ENCODE data around the gene MPRIP. TPM values are rescaled to one million over a fixed set of nuclear protein-coding genes. Genes with fewer than 3 reads are reported as not detected.
A peak's percentile ranks its signal among the peaks of the same experiment; 100 is the strongest.
"Not testable (repeated sequence)": the region's sequence is repeated elsewhere in the genome, so short reads cannot be mapped to it uniquely, and the experiment has no call there.

MPRIP gene
- total RNA-seq, 1 experiment from 2014 or later, result 258 TPM

DNA sequence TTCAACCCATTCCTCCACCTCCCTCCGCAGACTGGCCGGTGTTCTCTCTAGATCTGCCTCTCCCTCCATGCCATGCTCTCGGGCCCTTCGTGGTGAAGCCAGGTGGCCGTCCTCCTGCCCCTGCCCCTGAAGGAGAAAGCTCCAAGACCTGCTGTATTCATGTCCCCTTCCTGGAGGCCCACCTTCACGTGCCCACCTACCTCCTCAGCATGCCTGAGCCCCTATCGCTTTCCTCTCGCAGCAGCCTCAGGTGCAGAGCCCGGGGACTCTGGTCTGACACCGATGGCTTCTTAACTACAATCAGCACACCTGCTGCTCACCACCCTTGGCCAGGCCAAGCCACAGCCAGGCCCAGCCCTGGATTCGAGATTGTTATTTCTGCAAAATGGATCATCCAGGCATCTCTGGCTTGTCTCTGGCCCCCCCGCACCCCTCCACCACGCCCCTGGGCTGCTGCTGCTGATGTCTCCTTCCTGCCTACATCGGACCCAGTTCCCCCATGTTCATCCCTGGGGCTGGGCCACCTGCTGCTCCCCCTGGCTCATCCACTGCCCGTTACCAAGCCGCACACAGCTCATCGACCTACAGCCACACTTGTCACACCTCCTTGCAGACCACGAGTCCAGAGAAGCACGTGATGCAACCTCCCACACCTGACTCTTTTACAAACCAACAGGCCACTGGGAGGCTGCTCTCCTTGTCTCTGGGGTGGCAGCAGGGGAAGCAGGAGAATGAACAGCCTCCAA is 37.8 kb upstream of the MPRIP start (continued):
- TF ChIP-seq, protein P1, sequence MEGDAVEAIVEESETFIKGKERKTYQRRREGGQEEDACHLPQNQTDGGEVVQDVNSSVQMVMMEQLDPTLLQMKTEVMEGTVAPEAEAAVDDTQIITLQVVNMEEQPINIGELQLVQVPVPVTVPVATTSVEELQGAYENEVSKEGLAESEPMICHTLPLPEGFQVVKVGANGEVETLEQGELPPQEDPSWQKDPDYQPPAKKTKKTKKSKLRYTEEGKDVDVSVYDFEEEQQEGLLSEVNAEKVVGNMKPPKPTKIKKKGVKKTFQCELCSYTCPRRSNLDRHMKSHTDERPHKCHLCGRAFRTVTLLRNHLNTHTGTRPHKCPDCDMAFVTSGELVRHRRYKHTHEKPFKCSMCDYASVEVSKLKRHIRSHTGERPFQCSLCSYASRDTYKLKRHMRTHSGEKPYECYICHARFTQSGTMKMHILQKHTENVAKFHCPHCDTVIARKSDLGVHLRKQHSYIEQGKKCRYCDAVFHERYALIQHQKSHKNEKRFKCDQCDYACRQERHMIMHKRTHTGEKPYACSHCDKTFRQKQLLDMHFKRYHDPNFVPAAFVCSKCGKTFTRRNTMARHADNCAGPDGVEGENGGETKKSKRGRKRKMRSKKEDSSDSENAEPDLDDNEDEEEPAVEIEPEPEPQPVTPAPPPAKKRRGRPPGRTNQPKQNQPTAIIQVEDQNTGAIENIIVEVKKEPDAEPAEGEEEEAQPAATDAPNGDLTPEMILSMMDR (IDR thresholded peaks at IDR 0.05 in 2 of 3, conservative IDR thresholded peaks at IDR 0.05 in 1 of 3; ENCODE audit: borderline replicate concordance in 1 of 3, insufficient read depth in 1 of 3, low read depth in 2 of 3, low read length in 2 of 3), result no peak
- TF ChIP-seq EZH2 (IDR thresholded peaks at IDR 0.05), result no peak
- TF ChIP-seq SIN3A (IDR thresholded peaks at IDR 0.05; ENCODE audit: low read depth), result no peak

DNA sequence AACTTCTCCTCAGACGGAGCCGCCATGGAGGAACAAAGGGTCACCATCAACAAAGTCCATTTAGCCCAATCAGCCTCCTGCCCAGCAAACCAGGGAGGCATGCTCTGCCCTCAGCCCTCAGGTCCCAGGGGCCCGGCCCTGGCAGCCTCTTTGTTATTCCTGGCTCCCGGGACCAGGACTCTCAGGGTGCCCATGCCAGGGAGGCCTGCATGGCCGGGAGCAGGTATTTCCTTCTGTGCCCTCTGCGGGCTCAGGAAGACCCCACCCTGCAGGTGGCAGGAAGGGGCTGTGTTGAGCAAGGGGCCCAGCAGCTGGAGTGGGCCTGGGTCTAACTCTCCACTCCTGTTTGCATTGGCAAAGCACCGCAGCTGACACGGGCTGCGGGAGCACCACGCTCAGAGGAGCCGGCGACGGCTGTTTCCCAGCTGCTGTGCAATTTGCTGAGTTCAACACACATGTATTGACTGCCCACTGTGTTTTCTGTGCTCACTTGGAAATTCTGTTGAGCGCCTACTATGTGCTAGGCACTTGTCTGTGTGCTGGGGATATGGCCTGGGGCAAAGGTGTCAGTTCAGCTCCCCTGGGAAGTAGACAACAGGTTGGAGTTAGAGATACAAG is 37.2 kb upstream of the MPRIP start:
- CTCF ChIA-PET; H3K36me3 ChIP-seq (ENCODE audit: control insufficient read depth in 1 of 2, insufficient read depth in 2 of 2, low read length in 2 of 2); H4K20me1 ChIP-seq (ENCODE audit: insufficient read depth); BruUV-seq (replicated peaks); H3K79me2 ChIP-seq (ENCODE audit: insufficient read depth, low read length); H3K4me3 ChIP-seq (replicated peaks in 1 of 2; ENCODE audit: low read depth in 1 of 2, low read length in 2 of 2); RAD21 ChIA-PET (ENCODE audit: low non-redundant PET in 1 of 2, low total read pairs in 2 of 2, uncharacterized antibody in 2 of 2, unreplicated experiment in 2 of 2); H3K27ac ChIP-seq (ENCODE audit: low read depth, low read length); ATAC-seq; H3K9me2 ChIP-seq (ENCODE audit: insufficient read depth); POLR2A ChIA-PET; H3K4me2 ChIP-seq (ENCODE audit: low read length); H3K9ac ChIP-seq (ENCODE audit: low read length); H3K27me3 ChIP-seq (ENCODE audit: insufficient read depth, low read length); H2AFZ ChIP-seq (ENCODE audit: low read depth, low read length, poor library complexity, severe bottlenecking); DNase-seq (ENCODE audit: low read depth, low spot score); H3K9me3 ChIP-seq (ENCODE audit: control insufficient read depth in 1 of 2, insufficient read depth in 1 of 2, low read depth in 1 of 2, low read length in 2 of 2): not testable (repeated sequence)
- intact Hi-C loops (cut with micrococcal nuclease), result loop anchor here (5.0 to 10.0 kb wide), 2 partner anchors 567 to 640 kb away; no protein-coding TSS in a partner anchor
- H3K4me1 ChIP-seq (ENCODE audit: control insufficient read depth in 1 of 2, insufficient read depth in 2 of 2, low read length in 2 of 2), result peaks cover 13 to 29% of the 10 kb centered on the region in 2 experiments

DNA sequence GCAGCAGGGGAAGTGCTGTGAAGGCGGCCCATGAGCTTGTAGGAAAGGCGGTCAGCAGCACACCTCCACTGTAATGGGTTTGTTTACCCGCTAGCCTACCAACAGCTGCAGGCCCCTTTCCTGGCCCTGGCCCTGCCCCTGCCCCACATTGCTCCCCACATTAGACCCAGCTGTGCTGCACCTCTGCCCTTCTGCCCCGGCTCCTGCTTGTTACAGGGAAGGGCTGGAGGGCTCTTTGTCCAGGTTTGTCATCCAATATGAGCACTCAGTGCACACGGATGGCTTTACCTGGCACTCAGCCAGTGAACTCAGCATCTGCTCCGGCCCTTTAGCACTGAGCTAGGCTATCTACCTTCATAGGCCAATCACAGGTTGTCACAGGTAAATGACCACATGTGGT is 34.4 kb upstream of the MPRIP start:
- H4K20me1 ChIP-seq (ENCODE audit: insufficient read depth); H3K36me3 ChIP-seq (ENCODE audit: control insufficient read depth in 1 of 2, insufficient read depth in 2 of 2, low read length in 2 of 2); H3K79me2 ChIP-seq (ENCODE audit: insufficient read depth, low read length); RAD21 ChIA-PET (ENCODE audit: low non-redundant PET in 1 of 2, low total read pairs in 2 of 2, uncharacterized antibody in 2 of 2, unreplicated experiment in 2 of 2); H3K27ac ChIP-seq (ENCODE audit: low read depth, low read length); DNase-seq (ENCODE audit: low read depth, low spot score); BruUV-seq (replicated peaks); ATAC-seq; H3K4me3 ChIP-seq (replicated peaks in 1 of 2; ENCODE audit: low read depth in 1 of 2, low read length in 2 of 2); CTCF ChIA-PET; H3K9me2 ChIP-seq (ENCODE audit: insufficient read depth); POLR2A ChIA-PET; H3K4me2 ChIP-seq (ENCODE audit: low read length); H3K9me3 ChIP-seq (ENCODE audit: control insufficient read depth in 1 of 2, insufficient read depth in 1 of 2, low read depth in 1 of 2, low read length in 2 of 2); H3K27me3 ChIP-seq (ENCODE audit: insufficient read depth, low read length); H2AFZ ChIP-seq (ENCODE audit: low read depth, low read length, poor library complexity, severe bottlenecking); H3K9ac ChIP-seq (ENCODE audit: low read length): not testable (repeated sequence)
- intact Hi-C loops (cut with micrococcal nuclease), result loop anchor here (10.0 kb wide), 1 partner anchor 637 kb away; no protein-coding TSS in a partner anchor
- H3K4me1 ChIP-seq (ENCODE audit: control insufficient read depth in 1 of 2, insufficient read depth in 2 of 2, low read length in 2 of 2), result peaks cover 14 to 26% of the 10 kb centered on the region in 2 experiments

DNA sequence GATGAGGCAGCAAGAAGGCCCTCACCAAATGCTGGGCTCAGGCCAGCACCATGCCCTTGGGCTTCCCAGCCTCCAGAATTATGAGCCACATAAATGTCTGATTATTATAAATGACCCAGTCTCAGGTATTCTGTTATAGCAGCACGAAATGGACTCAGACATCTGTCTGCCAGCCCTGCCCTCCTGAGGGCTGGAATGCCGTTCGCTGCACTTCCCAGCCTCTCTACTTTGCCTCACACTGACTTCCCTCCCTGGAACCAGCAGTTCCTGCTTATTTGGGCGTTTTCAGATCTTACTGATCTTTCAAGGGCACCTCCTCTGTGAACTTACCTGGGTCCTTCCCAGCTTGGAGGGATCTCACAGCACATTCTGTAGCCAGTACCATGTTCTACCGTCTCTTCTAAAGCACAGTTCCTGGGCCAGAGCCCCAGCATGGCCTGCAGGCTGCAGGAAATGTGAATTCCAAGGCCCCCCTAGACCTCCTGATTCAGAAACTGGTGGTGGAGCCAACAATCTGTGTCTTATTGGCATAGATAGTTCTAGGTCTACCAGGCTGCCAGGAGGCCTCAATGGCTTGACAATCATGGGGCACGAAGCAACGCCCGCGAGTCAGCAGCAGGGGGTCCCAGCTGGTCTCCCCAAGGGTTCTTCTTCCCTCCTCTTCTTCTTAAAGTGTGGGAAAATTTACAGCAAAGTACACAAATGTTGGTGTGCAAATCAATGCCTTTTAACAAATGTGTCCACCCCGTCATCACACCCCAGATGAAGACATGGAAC is 33.4 kb upstream of the MPRIP start:
- peaks cover 16 to 34% of the 10 kb centered on the region in 2 experiments for H3K4me1 ChIP-seq (ENCODE audit: control insufficient read depth in 1 of 2, insufficient read depth in 2 of 2, low read length in 2 of 2)
- BruUV-seq (replicated peaks); DNase-seq (ENCODE audit: low read depth, low spot score); ATAC-seq; H3K4me3 ChIP-seq (replicated peaks in 1 of 2; ENCODE audit: low read depth in 1 of 2, low read length in 2 of 2); H2AFZ ChIP-seq (ENCODE audit: low read depth, low read length, poor library complexity, severe bottlenecking); H3K79me2 ChIP-seq (ENCODE audit: insufficient read depth, low read length); CTCF ChIA-PET; POLR2A ChIA-PET; H3K9me3 ChIP-seq (ENCODE audit: control insufficient read depth in 1 of 2, insufficient read depth in 1 of 2, low read depth in 1 of 2, low read length in 2 of 2); H4K20me1 ChIP-seq (ENCODE audit: insufficient read depth); H3K9me2 ChIP-seq (ENCODE audit: insufficient read depth); H3K36me3 ChIP-seq (ENCODE audit: control insufficient read depth in 1 of 2, insufficient read depth in 2 of 2, low read length in 2 of 2); H3K27me3 ChIP-seq (ENCODE audit: insufficient read depth, low read length): not testable (repeated sequence)
- intact Hi-C loops (cut with micrococcal nuclease), result loop anchor here (10.0 kb wide), 1 partner anchor 636 kb away; no protein-coding TSS in a partner anchor
- H3K27ac ChIP-seq (ENCODE audit: low read depth, low read length), result peak overlapping the region; percentile 69
- 0 out of 2 replicates have a peak overlapping the region, but pooled peaks have one; percentile 8 for H3K4me2 ChIP-seq (ENCODE audit: low read length)
- H3K9ac ChIP-seq (ENCODE audit: low read length), result peak overlapping the region; percentile 15; the same call in 1 of the 2 replicates
- RAD21 ChIA-PET (ENCODE audit: low non-redundant PET in 1 of 2, low total read pairs in 2 of 2, uncharacterized antibody in 2 of 2, unreplicated experiment in 2 of 2), result interaction anchor here in 1 of 2 experiments (0.6 kb wide), 1 partner anchor 47 kb away, joined by 3 read pairs; no protein-coding TSS in a partner anchor
